K562 (cell line): Measurements from ENCODE around the gene TJP3. TPM values are rescaled to one million over a fixed set of nuclear protein-coding genes. Genes with fewer than 3 reads are reported as not detected.

Source experiments
- ATAC-seq: fragments of 200-7000 bp; cut with Tn5 transposase; 3 replicates; pipeline ENCODE4 v1.9.1; 2020; ENCODE audit warnings: moderate library complexity
- BruUV-seq: library from RNA; stranded (reverse); fragments of 400-500 nt; replicated peaks from 2 replicates; lab custom pipeline; 2021; lab: Mats Ljungman, UMichigan
- CTCF ChIA-PET: fragments of 300-600 bp; formaldehyde crosslinking; extraction: SDS; loops from one replicate; lab custom pipeline; 2021; ENCODE audit warnings: low intra/inter-chr PET ratio; lab: Yijun Ruan, JAX
- POLR2A ChIA-PET: fragments of 300-600, 350-650 bp; sonication (Branson Sonifier 250); formaldehyde crosslinking; extraction: SDS; loops from one replicate; lab custom pipeline; 2021; ENCODE audit warnings: antibody characterized with exemption, inconsistent platforms; lab: Yijun Ruan, JAX
- DNase-seq, 4 experiments: peaks; one replicate each; pipeline versions ENCODE4 v3.0.0 to v3.0.0-alpha.2; 2011 to 2018; ENCODE audit warnings: low spot score in 3 of 4, mixed read lengths in 3 of 4; ENCODE audit errors: extremely low read depth in 1 of 4
- FAIRE-seq: peaks from 2 replicates; lab custom pipeline; 2011; peaks lifted over from hg19 to GRCh38; lab: Jason Lieb, UNC
- H2AFZ ChIP-seq: 2 replicates; pipeline ENCODE4 v1.6.0; 2011; ENCODE audit warnings: low read depth, low read length, control low read depth, inconsistent platforms
- H3K27ac ChIP-seq: fragments of 200-600 bp; 3 replicates; pipeline ENCODE4 v1.8.0; 2011; ENCODE audit warnings: low read depth, mild to moderate bottlenecking, control low read depth, inconsistent platforms, low read length, moderate library complexity, mixed read lengths; ENCODE audit errors: extremely low read depth
- H3K27me3 ChIP-seq, 2 experiments: fragments of 300-600 bp in 1 of 2; 2 replicates in 1 of 2; 3 replicates in 1 of 2; pipeline versions ENCODE4 v1.6.0 to v1.8.0; 2011; ENCODE audit warnings: inconsistent platforms in 2 of 2, low read length in 2 of 2, mild to moderate bottlenecking in 1 of 2, mixed read lengths in 1 of 2, moderate library complexity in 1 of 2; ENCODE audit not compliant: control insufficient read depth in 2 of 2, insufficient read depth in 2 of 2
- H3K36me3 ChIP-seq: fragments of 300-600 bp; 3 replicates; pipeline ENCODE4 v1.8.0; 2011; ENCODE audit warnings: mild to moderate bottlenecking, low read length, inconsistent platforms; ENCODE audit not compliant: control insufficient read depth, insufficient read depth
- H3K4me1 ChIP-seq, 2 experiments: fragments of 200-600 bp in 1 of 2; replicated peaks in 1 of 2; 2 replicates in 1 of 2; 3 replicates in 1 of 2; pipeline versions ENCODE4 v1.5.1 to v1.8.0; 2011; ENCODE audit warnings: inconsistent platforms in 2 of 2, low read length in 2 of 2, mild to moderate bottlenecking in 1 of 2, mixed read lengths in 1 of 2, moderate library complexity in 1 of 2; ENCODE audit not compliant: control insufficient read depth in 2 of 2, insufficient read depth in 2 of 2
- H3K4me2 ChIP-seq: 2 replicates; pipeline ENCODE4 v1.6.1; 2011; ENCODE audit warnings: low read length, control low read depth, inconsistent platforms, mixed read lengths; ENCODE audit not compliant: insufficient read depth
- H3K4me3 ChIP-seq: fragments of 200-600 bp; sonication (generic), shearing (Covaris generic); 2 replicates; pipeline ENCODE4 v1.5.1; 2016; ENCODE audit warnings: control low read depth, inconsistent platforms
- H3K79me2 ChIP-seq: fragments of 200-600 bp; 3 replicates; pipeline ENCODE4 v1.8.0; 2011; ENCODE audit warnings: low read length, inconsistent platforms; ENCODE audit not compliant: control insufficient read depth, insufficient read depth
- H3K9ac ChIP-seq, 2 experiments: 2 replicates each; pipeline versions ENCODE4 v1.6.0 to v1.6.1; 2011; ENCODE audit warnings: low read depth in 2 of 2, low read length in 2 of 2, control low read depth in 1 of 2, inconsistent platforms in 1 of 2, mild to moderate bottlenecking in 1 of 2, mixed read lengths in 1 of 2; ENCODE audit not compliant: insufficient read depth in 1 of 2
- H3K9me1 ChIP-seq: one replicate; pipeline ENCODE4 v1.6.0; 2011; ENCODE audit warnings: inconsistent platforms, mild to moderate bottlenecking, low read length, moderate library complexity; ENCODE audit not compliant: control insufficient read depth, insufficient read depth
- H3K9me3 ChIP-seq: replicated peaks from 2 replicates; pipeline ENCODE4 v1.5.1; 2011; ENCODE audit warnings: low read depth, low read length, inconsistent platforms; ENCODE audit not compliant: control insufficient read depth, insufficient read depth
- H4K20me1 ChIP-seq: replicated peaks from 2 replicates; pipeline ENCODE4 v1.6.1; 2011; ENCODE audit warnings: low read length, inconsistent platforms, mixed read lengths; ENCODE audit not compliant: control insufficient read depth, insufficient read depth
- BCL6 ChIP-seq: fragments of 250-450 bp; sonication (Bioruptor Pico); IDR thresholded peaks from 2 replicates; pipeline ENCODE4 v1.4.0; 2020
- CSDE1 ChIP-seq, 2 experiments: fragments of 450-650 bp; IDR thresholded peaks; 2 replicates each; pipeline ENCODE4 v1.6.1; 2016; ENCODE audit warnings: mild to moderate bottlenecking in 1 of 2
- HLTF ChIP-seq: fragments of 450-650 bp; IDR thresholded peaks from 2 replicates; pipeline ENCODE4 v1.6.1; 2016
- MAZ ChIP-seq, 2 experiments: fragments of 450-650 bp in 1 of 2; sonication (generic) in 1 of 2; formaldehyde crosslinking; IDR thresholded peaks in 1 of 2; conservative IDR thresholded peaks in 1 of 2; 2 replicates each; pipeline versions ENCODE4 v1.4.0 to v1.5.0; 2020; ENCODE audit warnings: mild to moderate bottlenecking in 1 of 2, missing genetic modification reagents in 1 of 2
- MECOM ChIP-seq: fragments of 250-450 bp; sonication (Bioruptor Pico); IDR thresholded peaks from 2 replicates; pipeline ENCODE4 v1.8.0; 2022; ENCODE audit warnings: inconsistent platforms
- NCOA4 ChIP-seq: fragments of 450-650 bp; IDR thresholded peaks from 2 replicates; pipeline ENCODE4 v1.6.1; 2018; ENCODE audit warnings: mild to moderate bottlenecking; ENCODE audit not compliant: partially characterized antibody
- NFATC3 ChIP-seq: fragments of 450-650 bp; IDR thresholded peaks from 2 replicates; pipeline ENCODE4 v1.6.1; 2017; ENCODE audit warnings: mild to moderate bottlenecking
- NR4A1 ChIP-seq, 2 experiments: fragments of 250-450 bp in 1 of 2; fragments of 450-650 bp in 1 of 2; sonication (Bioruptor Pico) in 1 of 2; IDR thresholded peaks; 2 replicates each; pipeline versions ENCODE4 v1.4.0 to v1.6.1; 2016 to 2020; ENCODE audit warnings: mild to moderate bottlenecking in 2 of 2, missing compliant biosample characterization in 1 of 2, missing genetic modification characterization in 1 of 2, moderate library complexity in 1 of 2
- POLR2B ChIP-seq: fragments of 450-650 bp; IDR thresholded peaks from 2 replicates; pipeline ENCODE4 v1.6.1; 2018; ENCODE audit warnings: low read depth; ENCODE audit not compliant: partially characterized antibody
- PTTG1 ChIP-seq: fragments of 450-650 bp; IDR thresholded peaks from 2 replicates; pipeline ENCODE4 v1.6.1; 2016; ENCODE audit warnings: low read depth, mild to moderate bottlenecking, missing genetic modification characterization, missing compliant biosample characterization
- SMAD3 ChIP-seq: fragments of 450-650 bp; formaldehyde crosslinking; conservative IDR thresholded peaks from 2 replicates; pipeline ENCODE4 v1.4.0; 2020; ENCODE audit warnings: mild to moderate bottlenecking
- SNRNP70 ChIP-seq: fragments of 200-400 bp; formaldehyde crosslinking; optimal IDR thresholded peaks from 2 replicates; pipeline ENCODE3; 2017; ENCODE audit warnings: low read depth, low read length
- TEAD2 ChIP-seq: fragments of 450-650 bp; IDR thresholded peaks from 2 replicates; pipeline ENCODE4 v1.6.1; 2016; ENCODE audit warnings: missing genetic modification characterization, control low read depth, missing compliant biosample characterization
- WHSC1 ChIP-seq: IDR thresholded peaks from one replicate; pipeline ENCODE4 v1.6.1; 2012; ENCODE audit warnings: low read length, control low read depth, inconsistent platforms
- ZNF165 ChIP-seq: fragments of 250-450 bp; sonication (Bioruptor Pico); IDR thresholded peaks from 2 replicates; pipeline ENCODE4 v1.4.0; 2020; ENCODE audit warnings: borderline replicate concordance
- ZZZ3 ChIP-seq: fragments of 450-650 bp; IDR thresholded peaks from 2 replicates; pipeline ENCODE4 v1.6.1; 2016; ENCODE audit warnings: antibody characterized with exemption, mild to moderate bottlenecking, moderate library complexity
- WGBS: fragments of 100-300 bp; shearing (Covaris generic); methylation state at CpG from one replicate; pipeline ENCODE4 v1.1.6; 2016; ENCODE audit warnings: low coverage, mixed read lengths; ENCODE audit not compliant: insufficient coverage; ENCODE audit errors: missing lambda C conversion rate; 5-methylcytosine and 5-hydroxymethylcytosine counted together
- in situ Hi-C: fragments of 300-500 bp; cut with MboI; formaldehyde crosslinking; loops from 4 replicates; pipeline ENCODE4 v1.15.0; 2018; ENCODE audit warnings: inconsistent platforms, mixed read lengths
- intact Hi-C: fragments of 100-400 bp; cut with micrococcal nuclease; formaldehyde crosslinking; loops from 2 replicates; pipeline ENCODE4 v1.14.2; 2022
- polyA plus RNA-seq, 8 experiments: library from polyadenylated mRNA; depleted of rRNA in 4 of 8; stranded (reverse) in 5 of 8; unstranded in 3 of 8; fragments of >200 nt; fragmentation: Nextera tagmentation in 2 of 8; fragmentation: Illumina TruSeq in 1 of 8; extraction: Ambion mirVana in 2 of 8; extraction: Trizol in 1 of 8; gene quantifications; 2 replicates each; pipeline versions ENCODE4 v1.2.1 to v1.2.3, GENCODE V29; 2011 to 2014; ENCODE audit warnings: inconsistent platforms in 1 of 8, missing spikeins in 1 of 8
- total RNA-seq, 7 experiments: library from RNA; depleted of rRNA in 6 of 7; stranded (reverse); fragments of >200 nt in 6 of 7; fragmentation: Illumina TruSeq in 2 of 7; extraction: Trizol in 2 of 7; gene quantifications; 2 replicates each; pipeline versions ENCODE4 v1.2.1 to v1.2.3, GENCODE V29; 2011 to 2021; ENCODE audit warnings: low replicate concordance in 1 of 7
- TF ChIP-seq, protein P1 (sequence below): fragments of 250-450 bp; sonication (Bioruptor Pico); IDR thresholded peaks from 2 replicates; pipeline ENCODE4 v1.8.0; 2021; ENCODE audit warnings: borderline replicate concordance, mild to moderate bottlenecking, moderate library complexity; ENCODE audit not compliant: poor library complexity, severe bottlenecking
- TF ChIP-seq, protein P2 (sequence below): fragments of 250-450 bp; sonication (Bioruptor Pico); IDR thresholded peaks from 2 replicates; pipeline ENCODE4 v1.4.0; 2020
- TF ChIP-seq, protein P3 (sequence below): fragments of 250-450 bp; sonication (Bioruptor Pico); IDR thresholded peaks from 2 replicates; pipeline ENCODE4 v1.9.0; 2021; ENCODE audit warnings: mild to moderate bottlenecking
- TF ChIP-seq, protein P4 (sequence below): fragments of 450-650 bp; formaldehyde crosslinking; IDR thresholded peaks from 2 replicates; pipeline ENCODE4 v1.4.0; 2020; ENCODE audit warnings: mild to moderate bottlenecking, moderate library complexity

TJP3 gene
- total and polyA plus RNA-seq, 9 of the 15 experiments (the other 6 are each of a cell fraction or from before 2014, with no cell fraction given), result 0.11 to 2.4 (median 0.57) TPM; not detected in 1

DNA sequence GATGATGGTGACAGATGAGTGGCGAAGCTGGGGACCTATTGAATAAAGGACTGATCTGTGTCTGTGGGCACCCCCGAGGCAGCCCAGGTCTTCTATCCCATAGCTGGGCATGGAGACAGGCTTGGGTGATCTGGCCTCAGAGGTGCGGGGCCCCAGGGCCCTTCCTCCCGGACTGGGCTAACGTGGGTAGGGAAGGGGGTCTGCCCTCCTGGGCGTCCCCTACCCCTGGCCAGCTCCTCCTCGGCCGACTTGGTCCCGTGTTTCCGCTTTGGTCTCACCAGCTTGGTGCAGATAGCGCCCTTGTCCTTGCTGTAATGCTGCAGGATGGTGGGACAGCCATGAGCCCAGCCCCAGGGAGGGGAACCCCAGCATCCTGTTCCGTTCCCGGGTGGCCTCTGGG is 74.7 kb downstream of the TJP3 start:
- intact Hi-C loops, result loop anchor here (10.0 kb wide), 1 partner anchor 62 kb away; no protein-coding TSS in a partner anchor
- Histone ChIP-seq H3K9ac (no peak overlapping the region), H3K9me1 (no peaks in the 10 kb centered on the region), H4K20me1 (no peaks in the 10 kb centered on the region), H3K4me1 (peaks cover 0 to 47% of the 10 kb centered on the region in 2 experiments; a peak in 2 of 5 replicates), H3K4me2 (no peak overlapping the region), H3K4me3 (no peak overlapping the region), H3K79me2 (peaks cover 18% of the 10 kb centered on the region), H3K27ac (no peak overlapping the region), H3K27me3 (no peaks in the 10 kb centered on the region), H3K36me3 (peaks cover 28% of the 10 kb centered on the region; the same call in 2 of the 3 replicates), H2AFZ (no peak overlapping the region), H3K9me3 (peaks cover 20% of the 10 kb centered on the region)
- ChIA-PET CTCF (no interaction called here), POLR2A (interaction anchor here (0.9 to 1.1 kb wide), 2 partner anchors 8 to 13 kb away, joined by 3 to 4 read pairs; no protein-coding TSS in a partner anchor)
- DNase-seq (no peak), FAIRE-seq (no peak), ATAC-seq (no peak)
- TF ChIP-seq BCL6 (CRISPR knock-in tag), result no peak
- no peak for TF ChIP-seq CSDE1 (IDR thresholded peaks at IDR 0.05)
- TF ChIP-seq SNRNP70, result no peak
- TF ChIP-seq POLR2B, result no peak
- TF ChIP-seq NFATC3, result no peak
- TF ChIP-seq, protein P1, sequence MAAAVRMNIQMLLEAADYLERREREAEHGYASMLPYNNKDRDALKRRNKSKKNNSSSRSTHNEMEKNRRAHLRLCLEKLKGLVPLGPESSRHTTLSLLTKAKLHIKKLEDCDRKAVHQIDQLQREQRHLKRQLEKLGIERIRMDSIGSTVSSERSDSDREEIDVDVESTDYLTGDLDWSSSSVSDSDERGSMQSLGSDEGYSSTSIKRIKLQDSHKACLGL (CRISPR knock-in tag), result no peak
- TF ChIP-seq SMAD3 (CRISPR knock-in tag), result no peak
- no peak for TF ChIP-seq HLTF
- no peak for TF ChIP-seq NCOA4
- TF ChIP-seq TEAD2 (tag), result no peak
- TF ChIP-seq ZZZ3, result no peak
- no peak for TF ChIP-seq PTTG1 (tag)
- no peak for TF ChIP-seq WHSC1
- no peak for TF ChIP-seq MECOM (CRISPR knock-in tag)
- TF ChIP-seq, protein P2, sequence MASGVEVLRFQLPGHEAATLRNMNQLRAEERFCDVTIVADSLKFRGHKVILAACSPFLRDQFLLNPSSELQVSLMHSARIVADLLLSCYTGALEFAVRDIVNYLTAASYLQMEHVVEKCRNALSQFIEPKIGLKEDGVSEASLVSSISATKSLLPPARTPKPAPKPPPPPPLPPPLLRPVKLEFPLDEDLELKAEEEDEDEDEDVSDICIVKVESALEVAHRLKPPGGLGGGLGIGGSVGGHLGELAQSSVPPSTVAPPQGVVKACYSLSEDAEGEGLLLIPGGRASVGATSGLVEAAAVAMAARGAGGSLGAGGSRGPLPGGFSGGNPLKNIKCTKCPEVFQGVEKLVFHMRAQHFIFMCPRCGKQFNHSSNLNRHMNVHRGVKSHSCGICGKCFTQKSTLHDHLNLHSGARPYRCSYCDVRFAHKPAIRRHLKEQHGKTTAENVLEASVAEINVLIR (CRISPR knock-in tag), result no peak
- TF ChIP-seq, protein P3, sequence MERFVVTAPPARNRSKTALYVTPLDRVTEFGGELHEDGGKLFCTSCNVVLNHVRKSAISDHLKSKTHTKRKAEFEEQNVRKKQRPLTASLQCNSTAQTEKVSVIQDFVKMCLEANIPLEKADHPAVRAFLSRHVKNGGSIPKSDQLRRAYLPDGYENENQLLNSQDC (CRISPR knock-in tag), result no peak
- TF ChIP-seq, protein P4, sequence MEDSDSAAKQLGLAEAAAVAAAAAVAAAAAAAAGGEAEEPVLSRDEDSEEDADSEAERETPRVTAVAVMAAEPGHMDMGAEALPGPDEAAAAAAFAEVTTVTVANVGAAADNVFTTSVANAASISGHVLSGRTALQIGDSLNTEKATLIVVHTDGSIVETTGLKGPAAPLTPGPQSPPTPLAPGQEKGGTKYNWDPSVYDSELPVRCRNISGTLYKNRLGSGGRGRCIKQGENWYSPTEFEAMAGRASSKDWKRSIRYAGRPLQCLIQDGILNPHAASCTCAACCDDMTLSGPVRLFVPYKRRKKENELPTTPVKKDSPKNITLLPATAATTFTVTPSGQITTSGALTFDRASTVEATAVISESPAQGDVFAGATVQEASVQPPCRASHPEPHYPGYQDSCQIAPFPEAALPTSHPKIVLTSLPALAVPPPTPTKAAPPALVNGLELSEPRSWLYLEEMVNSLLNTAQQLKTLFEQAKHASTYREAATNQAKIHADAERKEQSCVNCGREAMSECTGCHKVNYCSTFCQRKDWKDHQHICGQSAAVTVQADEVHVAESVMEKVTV, result no peak
- no peak for TF ChIP-seq NR4A1 (CRISPR knock-in tag; IDR thresholded peaks at IDR 0.05)
- no peak for TF ChIP-seq NR4A1 (tag; IDR thresholded peaks at IDR 0.05)
- TF ChIP-seq ZNF165, result no peak
- TF ChIP-seq MAZ (CRISPR knock-in tag; conservative IDR thresholded peaks at IDR 0.05 in 1 of 2, IDR thresholded peaks at IDR 0.05 in 1 of 2), result no peak
- no TSS peak for BruUV-seq
- 93% methylated on average over 8 of the region's 13 CpGs for WGBS
- in situ Hi-C loops, result no loop called here
